ENCODE measurements around the gene POLH.

- TF ChIP-seq NFIC (IDR thresholded peaks at IDR 0.05) (no peak), TEAD1 (CRISPR knock-in tag; IDR thresholded peaks at IDR 0.05) (no peak), CREBBP (IDR thresholded peaks at IDR 0.05; ENCODE audit: low read depth, low read length) (no peak), NRF1 (conservative IDR thresholded peaks at IDR 0.05 in 1 of 2, IDR thresholded peaks at IDR 0.05 in 1 of 2) (no peak), EZH2 (IDR thresholded peaks at IDR 0.05; ENCODE audit: borderline replicate concordance, low read depth, low read length) (no peak), ZBTB33 (CRISPR knock-in tag; IDR thresholded peaks at IDR 0.05) (no peak), TCF3 (CRISPR knock-in tag; IDR thresholded peaks at IDR 0.05) (no peak), TARDBP (IDR thresholded peaks at IDR 0.05) (no peak), JUN (IDR thresholded peaks at IDR 0.05; ENCODE audit: borderline replicate concordance, low read depth, low read length) (no peak), JUN (CRISPR knock-in tag; IDR thresholded peaks at IDR 0.05; ENCODE audit: borderline replicate concordance) (no peak), EP300 (IDR thresholded peaks at IDR 0.05; ENCODE audit: low read length) (no peak), TAL1 (IDR thresholded peaks at IDR 0.05) (no peak), POLR2AphosphoS2 (IDR thresholded peaks at IDR 0.05; ENCODE audit: low read length) (no peak), HES1 (IDR thresholded peaks at IDR 0.05; ENCODE audit: low read depth) (no peak)
- TF ChIP-seq, protein P1, sequence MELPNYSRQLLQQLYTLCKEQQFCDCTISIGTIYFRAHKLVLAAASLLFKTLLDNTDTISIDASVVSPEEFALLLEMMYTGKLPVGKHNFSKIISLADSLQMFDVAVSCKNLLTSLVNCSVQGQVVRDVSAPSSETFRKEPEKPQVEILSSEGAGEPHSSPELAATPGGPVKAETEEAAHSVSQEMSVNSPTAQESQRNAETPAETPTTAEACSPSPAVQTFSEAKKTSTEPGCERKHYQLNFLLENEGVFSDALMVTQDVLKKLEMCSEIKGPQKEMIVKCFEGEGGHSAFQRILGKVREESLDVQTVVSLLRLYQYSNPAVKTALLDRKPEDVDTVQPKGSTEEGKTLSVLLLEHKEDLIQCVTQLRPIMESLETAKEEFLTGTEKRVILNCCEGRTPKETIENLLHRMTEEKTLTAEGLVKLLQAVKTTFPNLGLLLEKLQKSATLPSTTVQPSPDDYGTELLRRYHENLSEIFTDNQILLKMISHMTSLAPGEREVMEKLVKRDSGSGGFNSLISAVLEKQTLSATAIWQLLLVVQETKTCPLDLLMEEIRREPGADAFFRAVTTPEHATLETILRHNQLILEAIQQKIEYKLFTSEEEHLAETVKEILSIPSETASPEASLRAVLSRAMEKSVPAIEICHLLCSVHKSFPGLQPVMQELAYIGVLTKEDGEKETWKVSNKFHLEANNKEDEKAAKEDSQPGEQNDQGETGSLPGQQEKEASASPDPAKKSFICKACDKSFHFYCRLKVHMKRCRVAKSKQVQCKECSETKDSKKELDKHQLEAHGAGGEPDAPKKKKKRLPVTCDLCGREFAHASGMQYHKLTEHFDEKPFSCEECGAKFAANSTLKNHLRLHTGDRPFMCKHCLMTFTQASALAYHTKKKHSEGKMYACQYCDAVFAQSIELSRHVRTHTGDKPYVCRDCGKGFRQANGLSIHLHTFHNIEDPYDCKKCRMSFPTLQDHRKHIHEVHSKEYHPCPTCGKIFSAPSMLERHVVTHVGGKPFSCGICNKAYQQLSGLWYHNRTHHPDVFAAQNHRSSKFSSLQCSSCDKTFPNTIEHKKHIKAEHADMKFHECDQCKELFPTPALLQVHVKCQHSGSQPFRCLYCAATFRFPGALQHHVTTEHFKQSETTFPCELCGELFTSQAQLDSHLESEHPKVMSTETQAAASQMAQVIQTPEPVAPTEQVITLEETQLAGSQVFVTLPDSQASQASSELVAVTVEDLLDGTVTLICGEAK (IDR thresholded peaks at IDR 0.05), result no peak
- TF ChIP-seq, protein P1 (CRISPR knock-in tag; IDR thresholded peaks at IDR 0.05), result no peak
These were observed 33.4 kb downstream of the POLH start for GRCh38 chr6:43609402-43609801.
